ENCODE measurements around the gene PDE4D.

Gene PDE4D

GRCh38 chr5:59487772-59488729, 405.5 kb downstream of the PDE4D start:
- Histone ChIP-seq H3K4me3 (no peak overlapping the region), H3K27ac (no peak overlapping the region), H3K4me2 (no peak overlapping the region), H4K20me1 (no peaks in the 10 kb centered on the region), H3K9ac (no peak overlapping the region), H3K36me3 (no peaks in the 10 kb centered on the region), H3K4me1 (peaks cover 0 to 7% (median 0%) of the 10 kb centered on the region in 10 experiments; a peak in 3 of 20 replicates), H3K9me3 (replicated peaks in 1 of 11) (no peaks in the 10 kb centered on the region), H3K27me3 (no peaks in the 10 kb centered on the region)
- TF ChIP-seq Cebpa-rat (IDR thresholded peaks at IDR 0.05) = no peak

GRCh38 chr5:59487068-59487686, 406.3 kb downstream of the PDE4D start:
- Histone ChIP-seq H3K4me3 (no peak overlapping the region), H3K36me3 (no peaks in the 10 kb centered on the region), H3K9ac (no peak overlapping the region), H3K4me1 (peaks cover 0 to 7% (median 0%) of the 10 kb centered on the region in 10 experiments; a peak in 3 of 20 replicates), H3K27me3 (no peaks in the 10 kb centered on the region), H3K9me3 (replicated peaks in 1 of 11) (no peaks in the 10 kb centered on the region), H4K20me1 (no peaks in the 10 kb centered on the region), H3K27ac (no peak overlapping the region), H3K4me2 (no peak overlapping the region)
- TF ChIP-seq Cebpa-rat (IDR thresholded peaks at IDR 0.05) = no peak

DNA sequence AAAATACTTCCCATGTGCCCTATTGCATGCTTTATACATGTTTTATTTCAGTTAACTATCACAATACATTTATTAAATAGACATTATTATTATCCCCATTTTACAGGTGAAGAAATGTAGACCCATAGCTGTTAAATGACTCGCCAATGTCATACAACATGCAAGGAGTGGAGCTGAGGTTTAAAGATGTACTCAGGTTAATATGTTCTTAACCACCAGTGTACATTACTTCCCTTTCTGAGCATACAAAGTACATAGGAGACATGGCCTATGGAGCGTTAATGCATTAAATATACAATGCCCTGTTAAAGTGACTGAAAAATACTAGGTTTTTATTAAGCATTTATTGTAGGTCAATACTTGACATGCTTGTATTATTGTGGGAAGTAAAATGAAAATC, 407.0 kb downstream of the PDE4D start:
- no peak overlapping the region for H3K4me2 ChIP-seq
- no peaks in the 10 kb centered on the region for H3K9me3 ChIP-seq (replicated peaks in 1 of 11)
- no peaks in the 10 kb centered on the region for H3K27me3 ChIP-seq
- H3K4me1 ChIP-seq = peaks cover 0 to 7% (median 0%) of the 10 kb centered on the region in 10 experiments; a peak in 3 of 20 replicates
- TF ChIP-seq Cebpa-rat (IDR thresholded peaks at IDR 0.05) = no peak
- H3K36me3 ChIP-seq = no peaks in the 10 kb centered on the region
- H3K4me3 ChIP-seq = no peak overlapping the region
- no peak overlapping the region for H3K27ac ChIP-seq
- H4K20me1 ChIP-seq = no peaks in the 10 kb centered on the region
- no peak overlapping the region for H3K9ac ChIP-seq

DNA sequence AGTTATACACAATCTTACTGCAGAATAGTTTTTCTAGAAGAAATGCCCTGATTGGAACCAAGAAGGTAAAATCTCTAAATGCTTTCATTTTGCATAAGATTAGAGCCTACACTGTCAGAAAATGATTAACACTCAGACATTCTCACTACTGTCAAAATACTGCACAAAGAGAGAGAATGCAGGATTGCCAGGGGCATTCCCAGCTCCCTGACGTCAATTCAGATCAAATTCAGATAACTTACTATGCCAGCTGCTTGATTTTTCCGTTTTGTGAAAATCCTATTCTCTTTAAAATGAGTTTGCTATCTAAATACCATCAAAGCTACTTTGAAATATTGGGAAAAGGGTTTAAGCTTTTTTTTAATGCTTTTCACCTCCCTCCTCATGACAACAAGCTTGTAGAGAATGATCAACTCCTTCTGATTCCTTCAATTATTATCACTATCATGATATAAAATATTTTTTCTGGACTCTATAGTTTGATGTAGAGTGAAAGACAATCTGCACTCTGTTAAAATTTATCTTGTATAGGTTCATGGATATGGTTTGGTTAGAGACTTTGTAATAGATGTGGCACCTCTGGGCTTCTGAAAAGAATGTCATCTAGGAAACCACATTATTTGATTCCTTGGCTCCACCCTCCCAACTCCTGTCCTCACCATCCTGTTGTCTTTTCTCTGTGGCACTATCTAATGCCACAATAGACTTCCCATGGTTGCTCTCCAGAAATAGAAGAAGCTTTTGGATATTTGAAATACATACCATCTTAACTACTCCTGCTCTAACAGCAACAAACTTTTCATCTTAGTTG, 407.7 kb downstream of the PDE4D start:
- H3K4me1 ChIP-seq = peaks cover 0 to 7% (median 0%) of the 10 kb centered on the region in 10 experiments; a peak in 3 of 20 replicates
- TF ChIP-seq Cebpa-rat (IDR thresholded peaks at IDR 0.05) = no peak
- no peak overlapping the region for H3K27ac ChIP-seq
- H3K4me2 ChIP-seq = no peak overlapping the region
- no peaks in the 10 kb centered on the region for H4K20me1 ChIP-seq
- no peaks in the 10 kb centered on the region for H3K36me3 ChIP-seq
- H3K9me3 ChIP-seq (replicated peaks in 1 of 11) = no peaks in the 10 kb centered on the region
- H3K9ac ChIP-seq = no peak overlapping the region
- H3K4me3 ChIP-seq = no peak overlapping the region
- H3K27me3 ChIP-seq = no peaks in the 10 kb centered on the region

- Histone ChIP-seq H3K27ac (no peak overlapping the region), H3K4me3 (no peak overlapping the region), H3K9ac (no peak overlapping the region), H4K20me1 (no peaks in the 10 kb centered on the region), H3K4me2 (no peak overlapping the region), H3K9me3 (replicated peaks in 1 of 11) (no peaks in the 10 kb centered on the region), H3K27me3 (no peaks in the 10 kb centered on the region), H3K36me3 (no peaks in the 10 kb centered on the region), H3K4me1 (peaks cover 0 to 7% (median 0%) of the 10 kb centered on the region in 10 experiments; a peak in 3 of 20 replicates)
- TF ChIP-seq Cebpa-rat (IDR thresholded peaks at IDR 0.05) = no peak
Measured at GRCh38 chr5:59485107-59485506, 408.4 kb downstream of the PDE4D start.

GRCh38 chr5:59484618-59485017, 408.9 kb downstream of the PDE4D start:
- Histone ChIP-seq H3K4me3 (no peak overlapping the region), H3K36me3 (no peaks in the 10 kb centered on the region), H3K27ac (no peak overlapping the region), H4K20me1 (no peaks in the 10 kb centered on the region), H3K27me3 (no peaks in the 10 kb centered on the region), H3K9ac (no peak overlapping the region), H3K4me1 (peaks cover 0 to 6% (median 0%) of the 10 kb centered on the region in 10 experiments; a peak in 3 of 20 replicates), H3K9me3 (replicated peaks in 1 of 11) (no peaks in the 10 kb centered on the region), H3K4me2 (no peak overlapping the region)
- no peak for TF ChIP-seq Cebpa-rat (IDR thresholded peaks at IDR 0.05)

DNA sequence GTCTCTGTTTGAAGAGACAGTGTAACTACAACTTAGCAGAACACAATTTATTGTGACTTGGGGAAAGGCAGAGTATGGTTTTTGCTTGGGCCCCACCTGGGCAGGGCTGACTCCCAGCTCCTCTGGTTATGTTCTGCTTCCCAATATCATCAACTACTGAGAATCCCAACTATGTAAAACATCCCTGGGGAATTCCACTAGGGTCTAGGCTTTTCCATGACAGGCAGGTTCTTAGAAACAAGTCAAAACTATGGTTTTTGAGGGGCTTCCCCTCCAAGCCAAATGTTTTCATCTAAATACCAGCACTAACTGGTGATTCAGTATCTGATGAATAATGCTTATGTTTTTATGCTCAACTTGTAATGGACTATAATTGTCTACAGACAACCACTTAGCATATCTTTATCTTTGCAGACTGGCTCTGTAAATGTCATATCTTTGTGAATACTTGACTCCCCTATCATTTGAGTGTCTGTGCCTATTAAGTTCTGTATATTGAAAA, 409.5 kb downstream of the PDE4D start:
- no peaks in the 10 kb centered on the region for H3K36me3 ChIP-seq
- H3K4me2 ChIP-seq = no peak overlapping the region
- no peaks in the 10 kb centered on the region for H4K20me1 ChIP-seq
- 0 out of 20 replicates have a peak, but pooled peaks cover 0 to under 1% (median 0%) of the 10 kb centered on the region in 10 experiments for H3K4me1 ChIP-seq
- no peak overlapping the region for H3K9ac ChIP-seq
- H3K9me3 ChIP-seq (replicated peaks in 1 of 11) = no peaks in the 10 kb centered on the region
- no peak for TF ChIP-seq Cebpa-rat (IDR thresholded peaks at IDR 0.05)
- H3K4me3 ChIP-seq = no peak overlapping the region
- no peak overlapping the region for H3K27ac ChIP-seq
- no peaks in the 10 kb centered on the region for H3K27me3 ChIP-seq

GRCh38 chr5:59479086-59479485, 414.4 kb downstream of the PDE4D start:
- no peaks in the 10 kb centered on the region for H3K9me3 ChIP-seq (replicated peaks in 1 of 11)
- H4K20me1 ChIP-seq = no peaks in the 10 kb centered on the region
- H3K4me1 ChIP-seq = no peaks in the 10 kb centered on the region
- H3K4me2 ChIP-seq = no peak overlapping the region
- TF ChIP-seq Cebpa-rat (IDR thresholded peaks at IDR 0.05) = no peak
- H3K9ac ChIP-seq = no peak overlapping the region
- no peak overlapping the region for H3K4me3 ChIP-seq
- H3K27me3 ChIP-seq = no peaks in the 10 kb centered on the region
- H3K36me3 ChIP-seq = no peaks in the 10 kb centered on the region
- no peak overlapping the region for H3K27ac ChIP-seq

DNA sequence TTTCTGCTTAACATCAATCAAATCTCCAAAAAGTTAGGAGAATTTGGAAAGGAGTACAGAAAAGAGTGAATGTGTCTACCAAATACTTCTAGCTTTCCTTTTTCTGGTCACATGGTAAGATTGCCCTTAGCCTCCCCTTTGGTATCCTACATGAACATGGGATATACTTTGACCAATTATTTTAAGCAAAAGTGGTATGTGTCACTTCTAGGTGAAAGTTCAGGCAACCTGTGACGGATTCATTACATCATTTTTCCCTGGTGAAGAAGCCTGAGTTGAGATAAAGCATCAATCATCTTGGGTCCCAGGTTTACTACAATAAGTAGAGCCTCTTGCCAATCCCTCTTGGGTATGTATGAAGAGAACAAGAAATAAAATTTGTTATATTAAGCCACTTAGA, 419.2 kb downstream of the PDE4D start:
- Histone ChIP-seq H4K20me1 (no peaks in the 10 kb centered on the region), H3K9me3 (replicated peaks in 1 of 11) (no peaks in the 10 kb centered on the region), H3K27me3 (no peaks in the 10 kb centered on the region), H3K4me3 (no peak overlapping the region), H3K36me3 (no peaks in the 10 kb centered on the region), H3K27ac (no peak overlapping the region), H3K9ac (no peak overlapping the region), H3K4me2 (no peak overlapping the region), H3K4me1 (no peaks in the 10 kb centered on the region)
- TF ChIP-seq Cebpa-rat (IDR thresholded peaks at IDR 0.05) = no peak

Measured in BLaER1 treated with 17β-estradiol and CSF1 and Interleukin-3, amounts not matched to agents 10 nM and 100 nM (cell line).